ENCODE results near the gene NLRC5. TPM values are rescaled to one million over a fixed set of nuclear protein-coding genes. Genes with fewer than 3 reads are reported as not detected.
A peak's percentile ranks its signal among the peaks of the same experiment; 100 is the strongest.

NLRC5 gene
- total RNA-seq, 4 donors from 2014 or later = 14.9 to 77.0 (median 23.9) TPM

GRCh38 chr16:56998352-56998751 is 9.0 kb downstream of the NLRC5 start:
- TF ChIP-seq POLR2A (IDR thresholded peaks at IDR 0.05) = no peak
- TF ChIP-seq, protein P1, sequence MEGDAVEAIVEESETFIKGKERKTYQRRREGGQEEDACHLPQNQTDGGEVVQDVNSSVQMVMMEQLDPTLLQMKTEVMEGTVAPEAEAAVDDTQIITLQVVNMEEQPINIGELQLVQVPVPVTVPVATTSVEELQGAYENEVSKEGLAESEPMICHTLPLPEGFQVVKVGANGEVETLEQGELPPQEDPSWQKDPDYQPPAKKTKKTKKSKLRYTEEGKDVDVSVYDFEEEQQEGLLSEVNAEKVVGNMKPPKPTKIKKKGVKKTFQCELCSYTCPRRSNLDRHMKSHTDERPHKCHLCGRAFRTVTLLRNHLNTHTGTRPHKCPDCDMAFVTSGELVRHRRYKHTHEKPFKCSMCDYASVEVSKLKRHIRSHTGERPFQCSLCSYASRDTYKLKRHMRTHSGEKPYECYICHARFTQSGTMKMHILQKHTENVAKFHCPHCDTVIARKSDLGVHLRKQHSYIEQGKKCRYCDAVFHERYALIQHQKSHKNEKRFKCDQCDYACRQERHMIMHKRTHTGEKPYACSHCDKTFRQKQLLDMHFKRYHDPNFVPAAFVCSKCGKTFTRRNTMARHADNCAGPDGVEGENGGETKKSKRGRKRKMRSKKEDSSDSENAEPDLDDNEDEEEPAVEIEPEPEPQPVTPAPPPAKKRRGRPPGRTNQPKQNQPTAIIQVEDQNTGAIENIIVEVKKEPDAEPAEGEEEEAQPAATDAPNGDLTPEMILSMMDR (IDR thresholded peaks at IDR 0.05) = no peak
- Histone ChIP-seq H3K27ac (peak overlapping the region; percentile 51 to 78), H3K4me3 (no peak overlapping the region), H3K36me3 (no peaks in the 10 kb centered on the region), H3K27me3 (no peaks in the 10 kb centered on the region), H3K9me3 (no peaks in the 10 kb centered on the region), H3K4me1 (no peaks in the 10 kb centered on the region)
- DNase-seq = no peak
- intact Hi-C loops (cut with DNase I; ENCODE audit: low total_unique reads) = no loop called here

DNA sequence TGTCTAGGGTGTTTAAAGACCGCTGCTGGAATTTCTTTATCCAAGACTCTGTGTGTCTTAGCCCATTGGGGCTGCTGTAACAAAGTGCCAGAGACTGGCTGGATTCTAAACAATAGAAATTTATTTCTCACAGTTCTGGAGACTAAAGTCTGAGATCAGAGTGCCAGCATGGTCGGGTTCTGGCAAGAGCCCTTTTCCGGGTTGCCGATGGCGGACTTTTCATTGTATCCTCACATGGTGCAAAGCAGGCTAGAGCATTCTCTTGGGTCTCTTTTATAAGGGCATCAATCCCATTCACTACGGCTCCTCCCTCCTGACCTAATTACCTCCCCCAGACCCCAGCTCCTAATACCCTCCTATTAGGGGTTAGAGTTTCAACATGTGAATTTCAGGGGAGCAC is 9.5 kb downstream of the NLRC5 start:
- H3K36me3 ChIP-seq = no peaks in the 10 kb centered on the region
- intact Hi-C loops (cut with DNase I; ENCODE audit: low total_unique reads) = no loop called here
- DNase-seq = no peak
- H3K9me3 ChIP-seq = no peaks in the 10 kb centered on the region
- no peaks in the 10 kb centered on the region for H3K4me1 ChIP-seq
- no peak overlapping the region for H3K4me3 ChIP-seq
- H3K27me3 ChIP-seq = no peaks in the 10 kb centered on the region
- no peak for TF ChIP-seq POLR2A (IDR thresholded peaks at IDR 0.05)
- TF ChIP-seq, protein P1 (IDR thresholded peaks at IDR 0.05) = no peak
- peak overlapping the region; percentile 51 to 78 for H3K27ac ChIP-seq

DNA sequence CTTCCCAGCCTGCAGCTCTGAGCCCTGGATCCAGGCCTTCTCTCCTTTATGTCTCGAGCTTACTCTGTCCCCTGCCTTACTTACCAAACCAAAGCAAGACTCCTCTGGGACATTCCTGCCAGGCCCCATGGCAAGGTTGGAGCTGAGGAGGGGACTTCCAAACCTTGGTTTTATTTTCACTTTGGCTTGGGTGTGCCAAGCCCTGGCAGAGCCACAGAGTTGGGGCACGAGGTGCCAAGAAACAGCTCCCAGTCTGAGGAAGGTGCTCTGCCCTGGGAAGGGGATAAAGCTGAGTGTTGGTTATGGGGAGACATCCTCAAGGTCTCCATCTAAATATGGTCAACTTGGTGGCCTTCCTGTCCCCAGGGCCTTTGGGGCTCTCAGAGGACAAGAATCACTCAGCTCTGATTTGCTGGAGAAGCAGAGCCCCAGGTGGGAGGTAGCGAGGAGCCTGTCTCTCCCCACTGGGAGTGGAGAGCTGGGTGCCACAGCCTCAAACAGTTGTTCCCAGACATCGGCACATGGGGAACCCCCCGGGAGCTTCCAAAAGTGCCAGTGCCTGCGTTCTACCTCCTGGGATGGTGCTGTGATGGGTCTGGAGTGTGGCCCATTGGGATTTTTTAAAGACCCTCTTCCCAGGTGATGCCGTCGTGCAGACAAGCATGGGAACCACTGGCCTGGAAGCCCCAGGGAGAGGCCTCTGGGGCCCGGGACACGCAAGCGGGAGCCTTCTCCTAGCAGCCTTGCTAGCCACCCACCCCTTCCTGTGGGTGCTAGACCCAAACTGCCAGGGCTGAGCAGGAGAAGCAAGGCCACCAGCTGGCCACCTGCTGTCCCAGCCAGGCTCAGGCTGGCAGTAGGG is 10.3 kb downstream of the NLRC5 start:
- TF ChIP-seq, protein P1 (IDR thresholded peaks at IDR 0.05) = no peak
- TF ChIP-seq POLR2A (IDR thresholded peaks at IDR 0.05) = no peak
- DNase-seq = peak in 1 of 2 donors; percentile 10
- H3K27ac ChIP-seq = peak overlapping the region; percentile 51 to 78
- intact Hi-C loops (cut with DNase I; ENCODE audit: low total_unique reads) = no loop called here
- H3K27me3 ChIP-seq = no peaks in the 10 kb centered on the region
- H3K9me3 ChIP-seq = no peaks in the 10 kb centered on the region
- H3K4me1 ChIP-seq = no peaks in the 10 kb centered on the region
- H3K4me3 ChIP-seq = no peak overlapping the region
- no peaks in the 10 kb centered on the region for H3K36me3 ChIP-seq

- H3K9me3 ChIP-seq = no peaks in the 10 kb centered on the region
- peak overlapping the region; percentile 55 to 78 for H3K27ac ChIP-seq
- no peaks in the 10 kb centered on the region for H3K4me1 ChIP-seq
- H3K36me3 ChIP-seq = no peaks in the 10 kb centered on the region
- intact Hi-C loops (cut with DNase I; ENCODE audit: low total_unique reads) = no loop called here
- peak; percentile 45 to 81 for DNase-seq
- no peaks in the 10 kb centered on the region for H3K27me3 ChIP-seq
- TF ChIP-seq POLR2A (IDR thresholded peaks at IDR 0.05) = peak in 1 of 2 donors; percentile 56
- TF ChIP-seq, protein P1 (IDR thresholded peaks at IDR 0.05) = no peak
- H3K4me3 ChIP-seq = no peak overlapping the region
These were observed 11.1 kb downstream of the NLRC5 start for GRCh38 chr16:57000271-57001025.
